Fibroblast of villous mesenchyme (primary cell): ENCODE measurements around the gene HAND2. TPM values are rescaled to one million over a fixed set of nuclear protein-coding genes. Genes with fewer than 3 reads are reported as not detected.

Source experiments
- DNase-seq: peaks from one replicate; pipeline ENCODE4 v3.0.0-alpha.2; 2010; ENCODE audit warnings: low read depth
- H3K4me3 ChIP-seq: 2 replicates; pipeline ENCODE4 v1.5.1; 2011; ENCODE audit warnings: low read depth, mild to moderate bottlenecking, low read length
- CTCF ChIP-seq: IDR thresholded peaks from 2 replicates; pipeline ENCODE4 v1.5.1; 2012; ENCODE audit warnings: low read depth, mild to moderate bottlenecking, low read length; ENCODE audit not compliant: insufficient read depth
- total RNA-seq: library from RNA; depleted of rRNA; stranded (reverse); fragments of >200 nt; gene quantifications from 2 replicates; pipeline ENCODE4 v1.2.3, GENCODE V29; 2012

HAND2 gene
- total RNA-seq, 1 donor, result 71.7 TPM

GRCh38 chr4:173478201-173478912, 51.7 kb downstream of the HAND2 start:
- H3K4me3 ChIP-seq, result no peak overlapping the region
- peak; percentile 80 for DNase-seq
- no peak for TF ChIP-seq CTCF

GRCh38 chr4:173477016-173477415, 53.0 kb downstream of the HAND2 start:
- no peak for DNase-seq
- no peak overlapping the region for H3K4me3 ChIP-seq
- no peak for TF ChIP-seq CTCF

Other genes with a start within 250 kb of the HAND2 start
- gene HMGB2, start 195.9 kb downstream of the HAND2 start, total RNA-seq, result 33.8 and 60.0 TPM in 2 replicates
- gene SAP30, start 159.3 kb downstream of the HAND2 start, total RNA-seq, result 13.2 and 21.2 TPM in 2 replicates
- under 0.01 and 0.32 TPM in 2 replicates for gene SCRG1, start 131.1 kb downstream of the HAND2 start, total RNA-seq